Upper lobe of right lung (tissue), 1 donor: ENCODE results near the gene EPN2. TPM values are rescaled to one million over a fixed set of nuclear protein-coding genes. Genes with fewer than 3 reads are reported as not detected.

ENCODE experiments used
- ATAC-seq: fragments of 200-7000 bp; cut with Tn5 transposase; one replicate; pipeline ENCODE4 v1.9.1; 2020; ENCODE audit warnings: mild to moderate bottlenecking, moderate library complexity
- DNase-seq: peaks from one replicate; pipeline ENCODE4 v3.0.0-alpha.2; 2020
- H3K27ac ChIP-seq: fragments of 200-600 bp; one replicate; pipeline ENCODE4 v1.8.0; 2022
- H3K27me3 ChIP-seq: fragments of 200-600 bp; one replicate; pipeline ENCODE4 v1.8.0; 2022; ENCODE audit warnings: mild to moderate bottlenecking
- H3K36me3 ChIP-seq: fragments of 200-600 bp; one replicate; pipeline ENCODE4 v1.8.0; 2022
- H3K4me1 ChIP-seq: fragments of 200-600 bp; one replicate; pipeline ENCODE4 v1.8.0; 2022
- H3K4me3 ChIP-seq: fragments of 200-600 bp; one replicate; pipeline ENCODE4 v1.8.0; 2022; ENCODE audit warnings: mild to moderate bottlenecking
- H3K9me3 ChIP-seq: fragments of 200-600 bp; one replicate; pipeline ENCODE4 v1.8.0; 2022
- intact Hi-C: fragments of 100-400 bp; cut with DNase I; formaldehyde crosslinking; loops from one replicate; pipeline ENCODE4 v1.11.0; 2022
- total RNA-seq: library from RNA; stranded (reverse); fragmentation: NEBNext Ultra II Directional; extraction: Animal tissue kit (Norgen Biotek cat#: 25700); gene quantifications from one replicate; pipeline ENCODE4 v1.2.1, GENCODE V29; 2021
- TF ChIP-seq, protein P1 (sequence below): fragments of 200-600 bp; IDR thresholded peaks from one replicate; pipeline ENCODE4 v1.8.0; 2022; ENCODE audit warnings: antibody characterized with exemption
- donor health status: DM: no; HTN: yes; CAD: no; lungs with severe emphysema.

EPN2 gene
- total RNA-seq, 1 donor from 2014 or later: 54.5 TPM

DNA sequence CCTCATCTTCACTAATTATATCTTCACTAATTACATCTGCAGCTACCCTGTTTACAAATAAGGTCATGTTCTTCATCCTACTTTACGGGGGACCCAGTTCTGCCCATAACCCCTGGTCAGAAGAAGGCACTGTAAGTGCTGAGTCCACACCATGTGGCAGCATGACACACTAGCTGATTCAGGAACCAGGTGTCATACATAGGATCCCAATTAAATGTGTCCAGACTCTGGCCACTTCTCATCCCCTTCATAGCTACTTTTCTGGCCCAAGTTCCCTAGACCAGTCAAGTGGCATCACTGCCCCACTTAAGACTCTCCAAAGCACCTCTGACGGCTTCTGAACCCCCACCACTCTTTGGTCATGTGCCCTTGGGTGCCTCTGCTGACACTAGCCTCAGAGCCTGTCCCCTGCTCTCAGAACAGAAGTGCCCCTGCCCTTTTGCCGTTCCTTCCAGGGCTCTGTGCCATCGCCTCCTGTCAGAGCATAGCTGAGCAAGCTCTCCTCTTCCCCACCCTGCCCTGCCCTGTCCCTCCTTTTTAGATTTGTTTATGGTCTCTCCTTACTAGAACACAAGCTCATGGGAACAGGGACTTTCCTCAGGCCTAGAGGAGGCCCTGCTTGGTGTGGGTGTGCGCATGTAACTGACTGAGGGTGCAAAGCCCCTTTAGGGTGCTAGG is 64.2 kb downstream of the EPN2 start:
- Histone ChIP-seq H3K9me3 (no peaks in the 10 kb centered on the region), H3K4me3 (no peak overlapping the region), H3K27ac (peak overlapping the region; percentile 63), H3K36me3 (no peaks in the 10 kb centered on the region), H3K27me3 (no peaks in the 10 kb centered on the region), H3K4me1 (peaks cover 55% of the 10 kb centered on the region)
- DNase-seq (peak; percentile 83), ATAC-seq (peak; percentile 82)
- TF ChIP-seq, protein P1, sequence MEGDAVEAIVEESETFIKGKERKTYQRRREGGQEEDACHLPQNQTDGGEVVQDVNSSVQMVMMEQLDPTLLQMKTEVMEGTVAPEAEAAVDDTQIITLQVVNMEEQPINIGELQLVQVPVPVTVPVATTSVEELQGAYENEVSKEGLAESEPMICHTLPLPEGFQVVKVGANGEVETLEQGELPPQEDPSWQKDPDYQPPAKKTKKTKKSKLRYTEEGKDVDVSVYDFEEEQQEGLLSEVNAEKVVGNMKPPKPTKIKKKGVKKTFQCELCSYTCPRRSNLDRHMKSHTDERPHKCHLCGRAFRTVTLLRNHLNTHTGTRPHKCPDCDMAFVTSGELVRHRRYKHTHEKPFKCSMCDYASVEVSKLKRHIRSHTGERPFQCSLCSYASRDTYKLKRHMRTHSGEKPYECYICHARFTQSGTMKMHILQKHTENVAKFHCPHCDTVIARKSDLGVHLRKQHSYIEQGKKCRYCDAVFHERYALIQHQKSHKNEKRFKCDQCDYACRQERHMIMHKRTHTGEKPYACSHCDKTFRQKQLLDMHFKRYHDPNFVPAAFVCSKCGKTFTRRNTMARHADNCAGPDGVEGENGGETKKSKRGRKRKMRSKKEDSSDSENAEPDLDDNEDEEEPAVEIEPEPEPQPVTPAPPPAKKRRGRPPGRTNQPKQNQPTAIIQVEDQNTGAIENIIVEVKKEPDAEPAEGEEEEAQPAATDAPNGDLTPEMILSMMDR: no peak
- intact Hi-C loops: no loop called here

DNA sequence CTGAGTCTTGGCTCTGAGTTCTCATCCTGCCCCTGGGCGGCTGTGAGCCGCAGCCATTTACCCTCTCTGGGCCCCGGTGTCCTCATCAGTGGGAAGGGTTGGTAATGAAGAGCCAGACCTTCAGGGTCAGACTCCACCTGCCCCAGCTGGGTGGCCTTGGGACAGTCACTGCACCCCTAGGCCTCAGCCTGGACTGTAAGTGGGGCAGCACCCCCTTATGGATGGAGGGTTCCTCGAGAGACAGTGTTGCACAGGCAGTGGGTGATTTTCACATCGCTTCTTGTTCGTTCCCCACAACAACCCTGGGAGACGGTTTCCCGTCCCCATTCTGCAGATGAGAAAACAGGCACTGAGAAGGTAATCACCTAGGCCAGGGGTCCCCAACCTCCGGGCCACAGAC is 64.8 kb downstream of the EPN2 start:
- TF ChIP-seq, protein P1: no peak
- intact Hi-C loops: no loop called here
- Histone ChIP-seq H3K4me3 (no peak overlapping the region), H3K4me1 (peaks cover 55% of the 10 kb centered on the region), H3K36me3 (no peaks in the 10 kb centered on the region), H3K27ac (peak overlapping the region; percentile 63), H3K27me3 (no peaks in the 10 kb centered on the region), H3K9me3 (no peaks in the 10 kb centered on the region)
- DNase-seq (peak; percentile 48), ATAC-seq (no peak)

DNA sequence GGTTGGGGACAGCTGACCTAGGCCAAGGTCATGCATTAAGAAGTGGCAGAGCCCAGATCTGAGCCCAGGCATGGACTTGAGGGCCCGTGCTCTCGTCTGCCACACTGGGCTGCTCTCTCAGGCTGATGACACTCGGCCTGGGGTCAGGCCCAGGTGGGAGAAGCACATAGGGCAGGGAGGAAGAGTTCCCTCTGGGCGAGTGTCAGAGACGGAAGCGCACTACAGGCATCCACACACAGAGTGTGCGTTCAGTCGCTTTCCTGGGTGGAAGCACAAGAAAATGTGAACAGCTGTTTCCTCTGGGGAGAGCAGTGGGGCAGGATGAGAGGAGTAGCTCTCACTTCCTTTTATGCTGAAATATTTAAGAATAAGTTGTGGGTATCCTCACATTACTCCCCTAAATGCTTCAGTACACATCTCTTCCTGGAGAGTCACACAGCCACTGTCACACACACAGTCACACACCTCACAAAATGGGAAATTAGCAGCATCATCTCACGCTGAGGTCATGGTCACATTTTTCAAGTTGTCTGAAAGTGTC is 65.7 kb downstream of the EPN2 start:
- no peaks in the 10 kb centered on the region for H3K9me3 ChIP-seq
- no peaks in the 10 kb centered on the region for H3K36me3 ChIP-seq
- intact Hi-C loops: no loop called here
- H3K4me1 ChIP-seq: peaks cover 55% of the 10 kb centered on the region
- no peaks in the 10 kb centered on the region for H3K27me3 ChIP-seq
- ATAC-seq: no peak
- no peak overlapping the region for H3K4me3 ChIP-seq
- DNase-seq: peak; percentile 53
- TF ChIP-seq, protein P1: no peak
- no peak overlapping the region for H3K27ac ChIP-seq

DNA sequence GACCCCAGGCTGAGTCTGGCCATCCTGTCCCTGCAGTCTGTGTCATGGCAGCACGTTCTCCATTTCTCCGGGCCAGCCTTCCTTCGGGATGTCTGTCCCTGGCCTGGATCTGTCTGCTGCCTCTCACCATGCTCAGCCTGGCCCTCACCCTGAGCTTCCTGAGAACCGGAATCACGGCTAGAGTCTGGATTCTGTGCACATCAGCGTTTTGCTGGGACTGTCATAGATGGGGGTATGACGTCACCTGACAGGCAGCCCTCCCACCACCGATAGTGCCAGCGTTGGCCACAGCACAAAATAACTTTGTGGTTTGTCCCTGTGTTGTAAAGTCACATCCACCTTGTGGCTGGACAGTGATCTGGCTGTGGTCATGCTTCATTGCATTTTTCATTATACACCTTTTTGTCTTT is 66.2 kb downstream of the EPN2 start:
- TF ChIP-seq, protein P1: no peak
- no peak overlapping the region for H3K4me3 ChIP-seq
- peak; percentile 53 for DNase-seq
- H3K27ac ChIP-seq: no peak overlapping the region
- ATAC-seq: no peak
- H3K36me3 ChIP-seq: no peaks in the 10 kb centered on the region
- H3K27me3 ChIP-seq: no peaks in the 10 kb centered on the region
- no peaks in the 10 kb centered on the region for H3K9me3 ChIP-seq
- peaks cover 55% of the 10 kb centered on the region for H3K4me1 ChIP-seq
- intact Hi-C loops: no loop called here

DNA sequence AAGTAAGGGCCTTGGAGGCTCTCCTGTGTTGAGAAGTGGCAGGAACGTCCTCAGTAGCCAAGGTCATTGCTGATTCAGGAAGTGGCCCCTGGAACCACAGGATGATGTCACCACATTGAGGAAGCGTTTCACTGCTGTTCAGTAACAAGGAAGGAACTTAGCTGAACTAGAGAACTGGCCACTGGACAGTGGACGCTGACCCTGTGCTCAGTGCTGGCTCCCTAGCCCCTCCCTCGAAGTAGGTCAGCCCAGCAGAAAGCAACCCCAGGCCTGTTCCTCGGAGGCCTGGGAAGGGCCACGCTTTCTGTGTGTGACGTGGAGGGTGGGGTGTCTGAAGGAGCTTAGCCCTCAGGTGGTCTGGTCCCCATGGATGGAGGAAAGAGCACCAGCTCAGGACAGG is 67.0 kb downstream of the EPN2 start:
- H3K4me3 ChIP-seq: no peak overlapping the region
- H3K36me3 ChIP-seq: no peaks in the 10 kb centered on the region
- intact Hi-C loops: no loop called here
- H3K27ac ChIP-seq: no peak overlapping the region
- TF ChIP-seq, protein P1: no peak
- H3K4me1 ChIP-seq: peaks cover 49% of the 10 kb centered on the region
- DNase-seq (peak; percentile 65), ATAC-seq (peak; percentile 84)
- H3K27me3 ChIP-seq: no peaks in the 10 kb centered on the region
- H3K9me3 ChIP-seq: no peaks in the 10 kb centered on the region
